ENCODE measurements around the gene PLK2.

PLK2 gene

GRCh38 chr5:58407042-58407719 is 52.7 kb downstream of the PLK2 start:
- Histone ChIP-seq H3K9ac (ENCODE audit: low read length) (no peak overlapping the region), H4K20me1 (ENCODE audit: insufficient read depth, low read length) (no peaks in the 10 kb centered on the region), H2AFZ (ENCODE audit: low read depth, low read length) (no peak overlapping the region), H3K27ac (ENCODE audit: low read length) (no peak overlapping the region), H3K27me3 (ENCODE audit: low read depth, low read length) (no peaks in the 10 kb centered on the region), H3K9me3 (ENCODE audit: insufficient read depth, low read length) (no peaks in the 10 kb centered on the region), H3K4me1 (ENCODE audit: low read length) (peaks cover 5% of the 10 kb centered on the region; the same call in 1 of the 2 replicates), H3K4me2 (ENCODE audit: low read length) (no peak overlapping the region), H3K4me3 (ENCODE audit: low read length) (no peak overlapping the region), H3K36me3 (replicated peaks; ENCODE audit: low read depth, low read length) (no peaks in the 10 kb centered on the region), H3K79me2 (ENCODE audit: low read length) (no peaks in the 10 kb centered on the region)
- TF ChIP-seq CTCF (IDR thresholded peaks at IDR 0.05; ENCODE audit: low read depth, low read length) (no peak), EZH2phosphoT487 (IDR thresholded peaks at IDR 0.05; ENCODE audit: low read depth) (no peak)

DNA sequence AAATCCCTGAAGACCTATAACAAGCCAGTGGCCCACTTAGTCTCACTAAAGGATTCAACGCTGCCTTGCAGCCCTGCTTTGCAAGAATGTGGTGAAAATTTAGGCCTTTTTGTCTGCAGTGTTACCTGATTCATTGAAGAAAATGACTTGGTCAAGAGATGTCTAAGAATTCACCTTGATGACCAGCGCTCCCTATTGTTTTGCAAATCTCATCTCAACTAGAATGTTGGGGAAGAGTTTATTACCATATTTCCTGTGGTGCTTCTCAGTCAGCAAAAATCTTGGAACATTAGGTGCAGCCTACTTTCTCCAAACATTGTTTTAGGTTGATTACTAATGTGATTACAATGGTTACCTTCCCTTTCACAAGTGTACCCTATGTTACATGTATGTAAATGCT is 53.5 kb downstream of the PLK2 start:
- Histone ChIP-seq H3K27ac (ENCODE audit: low read length) (no peak overlapping the region), H3K4me2 (ENCODE audit: low read length) (no peak overlapping the region), H3K9ac (ENCODE audit: low read length) (no peak overlapping the region), H3K9me3 (ENCODE audit: insufficient read depth, low read length) (no peaks in the 10 kb centered on the region), H2AFZ (ENCODE audit: low read depth, low read length) (no peak overlapping the region), H3K4me3 (ENCODE audit: low read length) (no peak overlapping the region), H3K79me2 (ENCODE audit: low read length) (no peaks in the 10 kb centered on the region), H4K20me1 (ENCODE audit: insufficient read depth, low read length) (no peaks in the 10 kb centered on the region), H3K27me3 (ENCODE audit: low read depth, low read length) (no peaks in the 10 kb centered on the region), H3K4me1 (ENCODE audit: low read length) (peaks cover 5% of the 10 kb centered on the region; the same call in 1 of the 2 replicates), H3K36me3 (replicated peaks; ENCODE audit: low read depth, low read length) (no peaks in the 10 kb centered on the region)
- no peak for TF ChIP-seq EZH2phosphoT487 (IDR thresholded peaks at IDR 0.05; ENCODE audit: low read depth)

- no peak for TF ChIP-seq CTCF (IDR thresholded peaks at IDR 0.05; ENCODE audit: low read depth, low read length)
- no peak for TF ChIP-seq EZH2phosphoT487 (IDR thresholded peaks at IDR 0.05; ENCODE audit: low read depth)
- H3K27ac ChIP-seq (ENCODE audit: low read length): no peak overlapping the region
- no peaks in the 10 kb centered on the region for H4K20me1 ChIP-seq (ENCODE audit: insufficient read depth, low read length)
- no peaks in the 10 kb centered on the region for H3K79me2 ChIP-seq (ENCODE audit: low read length)
- peaks cover under 1% of the 10 kb centered on the region; the same call in 1 of the 2 replicates for H3K4me1 ChIP-seq (ENCODE audit: low read length)
- no peak overlapping the region for H3K9ac ChIP-seq (ENCODE audit: low read length)
- H3K4me2 ChIP-seq (ENCODE audit: low read length): no peak overlapping the region
- no peak overlapping the region for H2AFZ ChIP-seq (ENCODE audit: low read depth, low read length)
- H3K27me3 ChIP-seq (ENCODE audit: low read depth, low read length): no peaks in the 10 kb centered on the region
- no peaks in the 10 kb centered on the region for H3K9me3 ChIP-seq (ENCODE audit: insufficient read depth, low read length)
- no peaks in the 10 kb centered on the region for H3K36me3 ChIP-seq (replicated peaks; ENCODE audit: low read depth, low read length)
- H3K4me3 ChIP-seq (ENCODE audit: low read length): no peak overlapping the region
Observed at GRCh38 chr5:58405175-58405574, 54.7 kb downstream of the PLK2 start.

GRCh38 chr5:58404734-58405133 is 55.2 kb downstream of the PLK2 start:
- Histone ChIP-seq H3K36me3 (replicated peaks; ENCODE audit: low read depth, low read length) (no peaks in the 10 kb centered on the region), H4K20me1 (ENCODE audit: insufficient read depth, low read length) (no peaks in the 10 kb centered on the region), H3K27me3 (ENCODE audit: low read depth, low read length) (no peaks in the 10 kb centered on the region), H2AFZ (ENCODE audit: low read depth, low read length) (no peak overlapping the region), H3K4me3 (ENCODE audit: low read length) (no peak overlapping the region), H3K79me2 (ENCODE audit: low read length) (no peaks in the 10 kb centered on the region), H3K4me1 (ENCODE audit: low read length) (no peaks in the 10 kb centered on the region), H3K4me2 (ENCODE audit: low read length) (no peak overlapping the region), H3K27ac (ENCODE audit: low read length) (no peak overlapping the region), H3K9ac (ENCODE audit: low read length) (no peak overlapping the region), H3K9me3 (ENCODE audit: insufficient read depth, low read length) (no peaks in the 10 kb centered on the region)
- no peak for TF ChIP-seq CTCF (IDR thresholded peaks at IDR 0.05; ENCODE audit: low read depth, low read length)
- no peak for TF ChIP-seq EZH2phosphoT487 (IDR thresholded peaks at IDR 0.05; ENCODE audit: low read depth)
